ENCODE measurements around the gene HMX1.
A peak's percentile ranks its signal among the peaks of the same experiment; 100 is the strongest.

Gene HMX1

DNA sequence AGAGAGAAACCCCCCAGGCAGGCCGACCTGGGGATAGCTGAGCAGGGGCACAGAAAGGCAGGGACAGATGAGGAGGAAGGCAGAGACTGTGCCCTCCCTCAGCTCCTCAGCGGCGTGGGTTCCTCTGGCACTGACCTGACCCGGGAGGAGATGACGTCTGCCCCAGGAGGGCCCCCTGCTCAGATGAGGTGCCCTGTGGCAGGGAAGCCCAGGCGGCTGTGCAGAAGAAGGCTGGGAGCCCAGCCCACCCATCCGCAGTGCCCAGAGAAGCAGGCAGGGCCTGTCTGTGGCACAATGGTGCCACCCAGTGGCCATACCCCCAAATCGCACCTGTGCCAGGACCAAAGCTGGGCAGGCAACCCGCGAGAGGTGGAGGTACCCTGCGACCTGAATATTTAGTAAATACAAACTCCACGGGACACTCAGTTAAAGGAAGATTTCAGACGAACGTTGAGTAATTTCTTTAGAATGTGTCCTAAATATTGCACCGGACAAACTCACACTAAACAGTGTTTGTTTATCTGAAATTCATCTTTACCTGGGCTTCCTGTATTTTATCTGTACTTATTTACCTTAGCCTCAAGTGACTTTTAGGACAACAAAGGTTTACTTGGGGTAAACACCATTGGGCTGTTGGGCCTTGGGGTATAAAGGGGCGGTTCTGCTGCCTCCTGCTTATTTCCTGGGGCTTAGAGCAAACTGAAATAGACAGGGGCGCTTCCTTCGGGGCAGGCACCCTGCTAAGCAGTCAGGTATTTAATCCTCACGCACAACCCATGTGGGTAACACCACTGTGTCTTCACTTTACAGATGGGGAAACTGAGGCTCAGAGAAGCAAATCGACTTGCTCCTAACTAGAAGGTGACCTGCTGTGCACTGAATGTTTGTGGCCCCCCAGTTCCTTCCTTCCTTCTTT, 46.5 kb upstream of the HMX1 start:
- DNase-seq (ENCODE audit: low read depth in 1 of 2, low spot score in 1 of 2), result peak; percentile 11 to 49
- H3K4me3 ChIP-seq (replicated peaks; ENCODE audit: insufficient read depth, low read length), result no peak overlapping the region
- TF ChIP-seq, protein P1, sequence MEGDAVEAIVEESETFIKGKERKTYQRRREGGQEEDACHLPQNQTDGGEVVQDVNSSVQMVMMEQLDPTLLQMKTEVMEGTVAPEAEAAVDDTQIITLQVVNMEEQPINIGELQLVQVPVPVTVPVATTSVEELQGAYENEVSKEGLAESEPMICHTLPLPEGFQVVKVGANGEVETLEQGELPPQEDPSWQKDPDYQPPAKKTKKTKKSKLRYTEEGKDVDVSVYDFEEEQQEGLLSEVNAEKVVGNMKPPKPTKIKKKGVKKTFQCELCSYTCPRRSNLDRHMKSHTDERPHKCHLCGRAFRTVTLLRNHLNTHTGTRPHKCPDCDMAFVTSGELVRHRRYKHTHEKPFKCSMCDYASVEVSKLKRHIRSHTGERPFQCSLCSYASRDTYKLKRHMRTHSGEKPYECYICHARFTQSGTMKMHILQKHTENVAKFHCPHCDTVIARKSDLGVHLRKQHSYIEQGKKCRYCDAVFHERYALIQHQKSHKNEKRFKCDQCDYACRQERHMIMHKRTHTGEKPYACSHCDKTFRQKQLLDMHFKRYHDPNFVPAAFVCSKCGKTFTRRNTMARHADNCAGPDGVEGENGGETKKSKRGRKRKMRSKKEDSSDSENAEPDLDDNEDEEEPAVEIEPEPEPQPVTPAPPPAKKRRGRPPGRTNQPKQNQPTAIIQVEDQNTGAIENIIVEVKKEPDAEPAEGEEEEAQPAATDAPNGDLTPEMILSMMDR (IDR thresholded peaks at IDR 0.05; ENCODE audit: insufficient read depth, low read length), result peak; percentile 74
- no peak for TF ChIP-seq GABPA (IDR thresholded peaks at IDR 0.05; ENCODE audit: low read depth)

DNA sequence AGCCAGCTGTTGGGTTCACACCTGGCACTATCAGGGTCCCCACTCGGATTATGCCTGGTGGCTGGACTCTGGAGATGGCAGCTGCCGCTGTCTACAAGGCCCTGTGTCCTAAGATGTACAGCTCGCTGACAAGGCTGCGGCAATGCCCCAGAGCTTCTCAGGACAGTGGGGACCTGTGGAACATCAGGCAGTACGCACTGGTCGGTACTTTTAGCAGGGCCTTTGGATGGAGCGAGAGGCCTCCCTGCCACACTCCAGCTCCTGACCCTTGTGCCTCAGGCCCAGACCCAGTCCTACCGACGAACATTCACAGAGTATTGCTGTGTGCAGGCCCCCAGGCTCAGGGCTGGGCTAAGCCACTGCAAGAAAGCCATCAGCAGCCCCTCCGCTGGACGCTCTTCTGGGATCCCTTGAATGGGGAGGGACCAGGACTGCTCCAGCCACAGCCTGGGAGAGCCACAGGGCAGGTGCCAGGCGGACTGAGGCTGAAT, 45.7 kb upstream of the HMX1 start:
- DNase-seq (ENCODE audit: low read depth in 1 of 2, low spot score in 1 of 2), result no peak
- TF ChIP-seq, protein P2, sequence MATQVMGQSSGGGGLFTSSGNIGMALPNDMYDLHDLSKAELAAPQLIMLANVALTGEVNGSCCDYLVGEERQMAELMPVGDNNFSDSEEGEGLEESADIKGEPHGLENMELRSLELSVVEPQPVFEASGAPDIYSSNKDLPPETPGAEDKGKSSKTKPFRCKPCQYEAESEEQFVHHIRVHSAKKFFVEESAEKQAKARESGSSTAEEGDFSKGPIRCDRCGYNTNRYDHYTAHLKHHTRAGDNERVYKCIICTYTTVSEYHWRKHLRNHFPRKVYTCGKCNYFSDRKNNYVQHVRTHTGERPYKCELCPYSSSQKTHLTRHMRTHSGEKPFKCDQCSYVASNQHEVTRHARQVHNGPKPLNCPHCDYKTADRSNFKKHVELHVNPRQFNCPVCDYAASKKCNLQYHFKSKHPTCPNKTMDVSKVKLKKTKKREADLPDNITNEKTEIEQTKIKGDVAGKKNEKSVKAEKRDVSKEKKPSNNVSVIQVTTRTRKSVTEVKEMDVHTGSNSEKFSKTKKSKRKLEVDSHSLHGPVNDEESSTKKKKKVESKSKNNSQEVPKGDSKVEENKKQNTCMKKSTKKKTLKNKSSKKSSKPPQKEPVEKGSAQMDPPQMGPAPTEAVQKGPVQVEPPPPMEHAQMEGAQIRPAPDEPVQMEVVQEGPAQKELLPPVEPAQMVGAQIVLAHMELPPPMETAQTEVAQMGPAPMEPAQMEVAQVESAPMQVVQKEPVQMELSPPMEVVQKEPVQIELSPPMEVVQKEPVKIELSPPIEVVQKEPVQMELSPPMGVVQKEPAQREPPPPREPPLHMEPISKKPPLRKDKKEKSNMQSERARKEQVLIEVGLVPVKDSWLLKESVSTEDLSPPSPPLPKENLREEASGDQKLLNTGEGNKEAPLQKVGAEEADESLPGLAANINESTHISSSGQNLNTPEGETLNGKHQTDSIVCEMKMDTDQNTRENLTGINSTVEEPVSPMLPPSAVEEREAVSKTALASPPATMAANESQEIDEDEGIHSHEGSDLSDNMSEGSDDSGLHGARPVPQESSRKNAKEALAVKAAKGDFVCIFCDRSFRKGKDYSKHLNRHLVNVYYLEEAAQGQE (IDR thresholded peaks at IDR 0.05; ENCODE audit: insufficient replicate concordance, low read depth), result no peak
- TF ChIP-seq GABPA (IDR thresholded peaks at IDR 0.05; ENCODE audit: low read depth) (no peak), POLR2AphosphoS5 (IDR thresholded peaks at IDR 0.05; ENCODE audit: low read depth) (no peak), SPI1 (IDR thresholded peaks at IDR 0.05; ENCODE audit: borderline replicate concordance, low read depth) (no peak)
- TF ChIP-seq, protein P1 (IDR thresholded peaks at IDR 0.05; ENCODE audit: insufficient read depth, low read length), result no peak
- Histone ChIP-seq H3K27ac (replicated peaks) (no peak overlapping the region), H3K4me3 (replicated peaks; ENCODE audit: insufficient read depth, low read length) (no peak overlapping the region), H3K27me3 (ENCODE audit: insufficient read depth, poor library complexity, severe bottlenecking) (no peaks in the 10 kb centered on the region)

More for the DNA sequence above, 46.5 kb upstream of the HMX1 start:
- H3K27ac ChIP-seq (replicated peaks), result no peak overlapping the region
- H3K27me3 ChIP-seq (ENCODE audit: insufficient read depth, poor library complexity, severe bottlenecking), result no peaks in the 10 kb centered on the region

DNA sequence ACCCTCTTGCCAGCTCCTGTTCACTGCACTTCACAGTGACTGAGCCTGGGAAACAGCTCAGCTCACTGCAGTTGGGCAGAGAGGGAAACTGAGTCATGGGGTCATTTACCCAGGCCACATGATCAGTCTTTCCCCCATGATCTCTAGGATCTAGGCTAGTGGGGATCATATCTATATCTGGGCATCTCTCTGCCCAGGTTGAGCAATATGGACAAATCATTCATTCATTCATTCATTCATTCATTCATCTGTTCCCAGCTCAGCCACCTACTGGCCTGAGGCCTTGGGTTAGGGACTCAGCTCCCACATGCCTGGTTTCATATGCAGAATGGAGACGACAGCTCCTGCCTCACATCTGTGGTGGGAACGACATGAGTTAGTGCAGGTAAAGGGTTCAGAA, 45.3 kb upstream of the HMX1 start:
- no peak overlapping the region for H3K27ac ChIP-seq (replicated peaks)
- no peaks in the 10 kb centered on the region for H3K27me3 ChIP-seq (ENCODE audit: insufficient read depth, poor library complexity, severe bottlenecking)
- no peak overlapping the region for H3K4me3 ChIP-seq (replicated peaks; ENCODE audit: insufficient read depth, low read length)
- DNase-seq (ENCODE audit: low read depth in 1 of 2, low spot score in 1 of 2), result no peak
- TF ChIP-seq POLR2AphosphoS5 (IDR thresholded peaks at IDR 0.05; ENCODE audit: low read depth) (no peak), SPI1 (IDR thresholded peaks at IDR 0.05; ENCODE audit: borderline replicate concordance, low read depth) (no peak)
- TF ChIP-seq, protein P1 (IDR thresholded peaks at IDR 0.05; ENCODE audit: insufficient read depth, low read length), result no peak

DNA sequence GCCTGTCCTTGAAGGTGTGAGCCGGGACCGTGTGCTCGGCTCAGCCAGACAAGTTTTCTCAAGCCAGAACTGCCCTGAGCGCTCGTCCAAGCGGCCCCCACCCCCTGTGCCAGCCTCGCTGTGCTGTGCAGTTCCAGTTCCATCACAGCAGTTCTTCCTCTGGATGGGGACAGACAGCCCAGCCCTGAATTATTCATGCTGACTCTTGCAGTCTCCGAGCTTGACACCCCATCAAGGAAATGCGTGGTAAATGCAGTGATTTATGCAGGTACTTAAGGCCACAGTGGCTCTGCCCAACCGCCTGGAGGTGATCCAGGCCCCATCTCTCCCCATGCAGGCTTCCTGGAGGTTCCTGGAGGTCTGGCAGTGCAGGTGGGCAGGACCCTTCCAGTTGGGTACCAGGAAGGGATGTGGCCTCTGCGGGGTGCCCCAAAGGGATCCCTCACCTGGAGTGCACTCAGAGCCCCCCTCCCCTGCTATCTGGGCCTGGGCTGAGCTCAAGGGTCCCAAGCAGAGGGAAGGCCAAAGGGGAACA, 44.8 kb upstream of the HMX1 start:
- TF ChIP-seq POLR2AphosphoS5 (IDR thresholded peaks at IDR 0.05; ENCODE audit: low read depth) (no peak), GABPA (IDR thresholded peaks at IDR 0.05; ENCODE audit: low read depth) (no peak), SPI1 (IDR thresholded peaks at IDR 0.05; ENCODE audit: borderline replicate concordance, low read depth) (no peak)
- TF ChIP-seq, protein P2 (IDR thresholded peaks at IDR 0.05; ENCODE audit: insufficient replicate concordance, low read depth), result no peak
- TF ChIP-seq, protein P1 (IDR thresholded peaks at IDR 0.05; ENCODE audit: insufficient read depth, low read length), result no peak
- Histone ChIP-seq H3K27me3 (ENCODE audit: insufficient read depth, poor library complexity, severe bottlenecking) (no peaks in the 10 kb centered on the region), H3K4me3 (replicated peaks; ENCODE audit: insufficient read depth, low read length) (no peak overlapping the region), H3K27ac (replicated peaks) (no peak overlapping the region)
- DNase-seq (ENCODE audit: low read depth in 1 of 2, low spot score in 1 of 2), result no peak
